NCI-H1105 (cell line): ENCODE measurements around the gene LRBA.
"Not testable (repeated sequence)": the region's sequence is repeated elsewhere in the genome, so short reads cannot be mapped to it uniquely, and the experiment has no call there.

Experiments
- DNase-seq: peaks from one replicate; lab custom pipeline; 2025; lab: John Stamatoyannopoulos, UW

Gene LRBA

DNA sequence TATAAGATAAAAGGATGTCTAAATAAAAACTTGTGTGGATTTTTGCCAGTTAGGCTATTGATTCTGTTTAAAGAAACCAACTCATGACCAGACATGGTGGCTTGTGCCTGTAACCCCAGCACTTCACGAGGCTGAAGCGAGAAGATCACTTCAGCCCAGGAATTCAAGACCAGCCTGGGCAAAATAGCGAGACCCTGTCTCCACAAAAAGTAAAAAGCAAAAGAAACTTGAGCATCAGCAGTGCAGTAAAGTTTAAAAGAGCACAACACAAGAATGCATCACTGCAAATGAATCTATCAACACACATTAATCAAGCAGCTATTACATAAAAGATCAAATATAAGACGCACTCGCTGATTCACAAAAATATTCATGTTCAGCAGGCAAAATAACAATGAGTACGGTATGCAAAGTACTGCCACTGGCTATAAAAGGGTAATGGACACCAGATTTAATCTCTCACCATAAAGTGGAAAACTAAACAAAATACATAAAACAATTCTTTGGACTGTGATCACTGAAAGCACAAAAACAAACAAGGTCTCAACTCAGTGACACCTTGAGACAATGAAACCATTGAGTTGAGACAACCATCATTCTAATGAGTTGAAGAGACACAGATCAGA, 41.3 kb downstream of the LRBA start:
- DNase-seq, result no peak

DNA sequence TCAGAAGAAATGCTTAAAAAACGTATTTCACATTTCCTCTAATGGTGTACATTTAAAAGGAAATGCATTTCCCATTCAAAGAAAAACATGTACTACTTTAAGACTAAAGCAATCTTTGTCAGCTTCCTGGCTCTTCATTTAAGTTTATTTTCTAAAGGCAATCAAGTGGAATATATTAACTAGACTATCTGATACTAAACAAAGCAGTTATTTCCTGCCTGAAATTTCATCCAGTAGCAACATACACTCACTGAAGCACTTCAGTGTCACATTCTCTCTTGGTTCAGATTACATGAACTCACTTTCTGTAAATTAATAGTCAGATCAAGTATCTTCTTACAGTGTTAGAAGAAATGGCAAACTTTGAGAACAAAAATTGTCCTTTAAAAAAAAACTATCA, 42.5 kb downstream of the LRBA start:
- no peak for DNase-seq

DNA sequence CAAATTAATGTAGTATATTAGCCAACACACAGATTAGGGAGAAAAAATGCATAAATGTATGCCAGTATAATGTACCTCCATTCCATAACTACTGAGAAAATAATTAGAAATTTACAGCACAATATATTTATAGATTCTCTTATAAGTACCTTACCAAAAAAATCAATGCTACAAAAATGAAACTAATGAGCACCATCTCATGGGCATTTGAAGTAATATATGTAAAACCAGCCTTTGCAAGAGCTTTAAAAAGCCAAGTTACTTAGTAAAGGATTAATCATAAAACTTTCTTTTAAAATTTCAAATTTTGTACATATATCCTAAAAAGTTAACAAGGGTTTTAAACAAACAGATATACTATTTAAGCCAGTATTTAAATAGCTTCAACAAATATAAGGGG, 43.2 kb downstream of the LRBA start:
- no peak for DNase-seq

DNA sequence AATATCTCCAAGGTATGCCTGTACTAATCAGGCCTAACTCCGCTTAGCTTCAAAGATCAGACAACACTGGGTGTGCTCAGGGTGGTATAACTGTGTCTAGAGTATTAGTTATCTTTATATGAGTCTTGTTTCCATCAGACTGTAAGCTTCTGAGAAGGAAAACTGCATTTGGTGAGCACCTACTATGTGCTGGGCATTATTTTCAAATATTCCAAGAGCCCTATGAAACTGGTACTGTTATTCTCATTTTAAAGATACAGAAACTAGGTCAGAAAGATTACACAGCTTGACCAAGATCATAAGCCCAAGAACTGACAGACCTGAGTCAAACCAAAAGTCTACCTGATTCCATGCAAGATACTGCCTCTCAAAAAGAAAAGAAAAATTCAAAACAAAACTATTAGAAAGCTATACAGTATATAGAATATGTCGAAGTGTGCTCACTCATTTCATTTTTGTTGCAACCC, 44.4 kb downstream of the LRBA start:
- DNase-seq, result no peak

DNA sequence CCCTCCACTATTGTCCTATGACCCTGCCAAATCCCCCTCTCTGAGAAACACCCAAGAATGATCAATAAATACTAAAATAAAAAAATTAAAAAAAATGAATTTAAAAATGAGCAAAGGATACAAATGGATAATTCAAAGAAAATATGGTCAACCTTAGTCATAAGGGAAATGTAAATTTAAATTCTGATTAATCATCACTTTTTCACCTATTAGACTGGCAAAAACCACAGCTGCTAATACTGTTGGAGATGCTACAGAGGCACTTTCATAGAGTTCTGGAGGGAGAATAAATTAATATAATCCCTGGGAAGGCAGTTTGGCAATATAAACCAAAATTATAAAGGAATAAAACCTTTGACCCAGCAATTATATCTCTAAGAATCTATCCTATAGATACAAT, 50.3 kb downstream of the LRBA start:
- no peak for DNase-seq

DNA sequence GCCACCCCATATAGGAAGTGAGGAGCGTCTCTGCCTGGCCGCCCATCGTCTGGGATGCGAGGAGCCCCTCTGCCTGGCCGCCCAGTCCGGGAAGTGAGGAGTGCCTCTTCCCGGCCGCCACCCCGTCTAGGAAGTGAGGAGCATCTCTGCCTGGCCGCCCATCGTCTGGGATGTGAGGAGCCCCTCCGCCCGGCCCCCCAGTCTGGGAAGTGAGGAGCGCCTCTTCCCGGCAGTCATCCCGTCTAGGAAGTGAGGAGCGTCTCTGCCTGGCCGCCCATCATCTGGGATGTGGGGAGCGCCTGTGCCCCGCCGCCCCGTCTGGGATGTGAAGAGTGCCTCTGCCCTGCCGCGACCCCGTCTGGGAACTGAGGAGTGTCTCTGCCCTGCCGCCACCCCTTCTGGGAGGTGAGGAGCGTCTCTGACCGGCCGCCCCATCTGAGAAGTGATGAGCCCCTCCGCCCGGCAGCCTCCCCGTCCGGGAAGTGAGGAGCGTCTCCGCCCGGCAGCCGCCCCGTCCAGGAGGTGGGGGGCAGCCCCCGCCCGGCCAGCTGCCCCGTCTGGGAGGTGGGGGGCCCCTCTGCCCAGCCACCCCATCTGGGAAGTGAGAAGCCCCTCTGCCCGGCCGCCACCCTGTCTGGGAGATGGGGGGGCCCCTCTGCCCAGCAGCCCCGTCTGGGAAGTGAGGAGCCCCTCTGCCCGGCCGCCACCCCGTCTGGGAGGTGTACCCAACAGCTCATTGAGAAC, 51.3 kb downstream of the LRBA start:
- DNase-seq, result not testable (repeated sequence)

DNA sequence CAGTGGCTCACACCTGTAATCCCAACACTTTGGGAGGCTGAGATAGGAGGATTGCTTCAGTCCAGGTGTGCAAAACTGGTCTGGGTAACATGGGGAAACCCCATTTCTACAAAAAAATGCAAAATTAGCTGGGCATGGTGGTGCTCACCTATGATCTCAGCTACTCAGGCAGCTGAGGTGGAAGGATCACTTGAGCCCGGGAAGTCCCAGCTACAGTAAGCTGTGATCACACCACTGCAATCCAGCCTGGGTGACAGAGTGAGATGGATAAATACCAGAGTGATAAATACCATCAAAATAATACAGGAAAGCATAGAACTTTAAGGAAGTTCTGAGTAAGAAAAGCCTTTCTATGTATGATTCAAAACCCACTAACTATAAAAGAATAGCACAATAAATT, 52.8 kb downstream of the LRBA start:
- DNase-seq, result no peak

DNA sequence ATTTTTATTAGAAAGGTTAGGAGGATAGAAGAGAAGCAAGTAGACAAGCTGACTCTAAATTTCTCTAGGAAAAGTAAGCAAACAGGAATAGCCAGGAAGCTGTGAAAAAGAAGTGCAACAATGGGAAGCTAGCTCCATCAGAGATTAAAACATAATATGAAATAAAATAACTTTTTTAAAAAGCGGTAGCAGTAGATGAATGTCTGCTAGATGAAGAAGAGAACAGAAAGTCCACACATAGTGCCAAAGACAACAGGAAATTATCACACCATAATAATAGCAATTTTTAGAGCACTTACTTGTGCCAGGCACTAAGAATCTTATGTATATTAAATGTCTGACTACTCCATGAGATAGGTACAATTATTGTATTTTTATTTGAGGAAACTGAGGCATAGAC, 53.5 kb downstream of the LRBA start:
- DNase-seq, result no peak

DNA sequence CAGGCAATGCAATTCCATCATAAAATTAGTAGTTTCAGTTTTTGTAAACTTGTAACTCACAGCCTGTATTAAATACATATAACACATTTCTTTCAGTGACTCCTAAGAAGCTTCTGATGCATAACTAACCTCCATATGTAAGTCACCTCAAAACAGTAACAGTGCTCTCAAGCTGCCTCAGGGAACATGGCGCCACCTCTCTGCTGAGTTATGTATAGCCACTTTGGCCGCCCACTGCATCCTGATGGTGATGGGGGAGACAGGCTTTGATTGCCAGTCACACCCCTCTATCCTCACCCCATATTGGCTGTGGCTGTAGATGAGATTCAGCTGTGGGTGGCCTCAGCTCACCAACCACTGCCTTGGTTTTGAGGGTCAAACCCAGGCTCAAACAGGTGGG, 54.3 kb downstream of the LRBA start:
- no peak for DNase-seq

DNA sequence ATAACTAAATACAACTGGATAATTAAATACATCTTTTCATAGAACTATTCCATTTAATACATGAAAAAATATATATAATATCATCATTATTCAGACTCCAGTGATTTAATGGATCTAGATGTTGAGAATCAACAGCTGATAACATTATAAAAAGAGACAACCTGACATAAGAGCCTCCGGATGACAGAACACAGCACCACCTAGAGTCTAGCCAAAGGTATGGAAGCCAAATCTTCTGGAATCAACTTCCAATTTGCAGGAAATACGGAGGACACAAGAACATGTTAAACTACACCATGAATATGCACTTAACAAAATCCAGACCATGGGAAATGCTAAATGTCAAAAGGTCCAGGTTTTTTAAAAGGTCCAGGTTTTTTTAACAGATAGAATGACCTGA, 55.0 kb downstream of the LRBA start:
- no peak for DNase-seq

DNA sequence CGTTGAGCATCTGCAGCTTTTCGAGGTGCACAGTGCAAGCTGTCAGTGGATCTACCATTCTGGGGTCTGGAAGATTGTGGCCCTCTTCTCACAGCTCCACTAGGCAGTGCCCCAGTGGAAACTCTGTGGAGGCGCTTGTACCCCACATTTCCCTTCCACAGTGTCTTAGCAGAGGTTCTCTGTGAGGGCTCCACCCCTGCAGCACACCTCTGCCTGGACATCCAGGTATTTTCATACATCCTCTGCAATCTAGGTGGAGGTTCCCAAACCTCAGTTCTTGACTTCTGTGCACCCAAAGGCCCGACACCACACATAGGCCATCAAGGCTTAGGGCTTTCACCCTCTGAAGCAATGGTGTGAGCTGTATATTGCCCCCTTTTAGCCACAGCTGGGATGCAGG, 57.1 kb downstream of the LRBA start:
- DNase-seq, result not testable (repeated sequence)

DNA sequence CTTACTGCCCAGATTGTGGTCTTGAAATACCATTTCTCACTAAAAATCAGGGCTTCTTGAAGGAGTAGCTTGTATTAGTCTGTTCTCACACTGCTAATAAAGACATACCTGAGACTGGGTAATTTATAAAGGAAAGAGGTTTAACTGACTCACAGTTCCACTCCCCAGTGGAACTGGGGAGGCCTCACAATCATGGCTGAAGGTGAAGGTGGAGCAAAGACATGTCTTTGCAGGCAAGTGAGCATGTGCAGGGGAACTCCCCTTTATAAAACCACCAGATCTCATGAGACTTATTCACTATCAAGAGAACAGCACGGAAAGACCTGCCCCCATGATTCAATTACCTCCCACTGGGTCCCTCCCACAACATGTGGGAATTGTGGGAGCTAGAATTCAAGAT, 58.0 kb downstream of the LRBA start:
- DNase-seq, result not testable (repeated sequence)

DNA sequence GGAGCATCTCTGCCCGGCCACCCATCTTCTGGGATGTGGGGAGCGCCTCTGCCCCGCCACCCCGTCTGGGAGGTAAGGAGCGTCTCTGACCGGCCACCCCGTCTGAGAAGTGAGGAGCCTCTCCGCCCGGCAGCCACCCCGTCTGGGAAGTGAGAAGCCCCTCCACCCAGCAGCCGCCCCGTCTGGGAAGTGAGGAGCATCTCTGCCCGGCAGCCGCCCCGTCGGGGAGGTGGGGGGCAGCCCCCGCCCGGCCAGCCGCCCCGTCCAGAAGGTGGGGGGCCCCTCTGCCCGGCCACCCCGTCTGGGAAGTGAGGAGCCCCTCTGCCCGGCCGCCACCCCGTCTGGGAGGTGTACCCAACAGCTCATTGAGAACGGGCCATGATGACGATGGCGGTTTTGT, 61.2 kb downstream of the LRBA start:
- DNase-seq, result not testable (repeated sequence)

DNA sequence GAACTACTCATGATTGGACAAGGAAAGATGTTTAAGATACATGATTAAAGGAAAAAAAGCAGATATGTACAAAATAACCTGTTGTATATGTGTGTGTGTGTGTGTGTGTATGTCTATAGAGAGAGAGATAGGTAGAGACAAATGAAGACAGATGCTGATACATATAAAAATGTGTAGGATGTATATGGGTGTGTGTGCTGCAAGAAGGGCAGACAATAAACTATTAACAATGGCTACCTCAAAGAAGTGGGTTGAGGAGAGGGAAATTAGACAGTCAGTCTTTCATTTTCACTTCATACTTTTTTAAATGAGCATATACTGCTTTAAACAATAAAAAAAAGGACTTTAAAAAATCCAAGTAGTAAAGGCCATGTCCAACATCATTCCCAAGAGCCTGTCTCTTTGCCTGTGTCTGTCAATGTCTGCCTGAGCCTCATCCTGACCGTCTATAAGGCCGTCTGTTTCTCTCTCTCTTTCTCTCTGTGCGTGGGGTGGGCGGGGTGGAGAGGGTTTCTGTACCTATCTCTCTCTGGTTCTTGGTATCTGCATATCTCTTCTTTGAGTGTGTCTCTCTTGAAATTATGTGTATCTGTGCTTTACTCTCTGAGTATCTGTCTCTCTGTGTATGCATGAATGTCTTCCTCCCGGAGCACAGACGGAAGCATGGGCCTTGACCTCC, 62.8 kb downstream of the LRBA start:
- DNase-seq, result no peak

DNA sequence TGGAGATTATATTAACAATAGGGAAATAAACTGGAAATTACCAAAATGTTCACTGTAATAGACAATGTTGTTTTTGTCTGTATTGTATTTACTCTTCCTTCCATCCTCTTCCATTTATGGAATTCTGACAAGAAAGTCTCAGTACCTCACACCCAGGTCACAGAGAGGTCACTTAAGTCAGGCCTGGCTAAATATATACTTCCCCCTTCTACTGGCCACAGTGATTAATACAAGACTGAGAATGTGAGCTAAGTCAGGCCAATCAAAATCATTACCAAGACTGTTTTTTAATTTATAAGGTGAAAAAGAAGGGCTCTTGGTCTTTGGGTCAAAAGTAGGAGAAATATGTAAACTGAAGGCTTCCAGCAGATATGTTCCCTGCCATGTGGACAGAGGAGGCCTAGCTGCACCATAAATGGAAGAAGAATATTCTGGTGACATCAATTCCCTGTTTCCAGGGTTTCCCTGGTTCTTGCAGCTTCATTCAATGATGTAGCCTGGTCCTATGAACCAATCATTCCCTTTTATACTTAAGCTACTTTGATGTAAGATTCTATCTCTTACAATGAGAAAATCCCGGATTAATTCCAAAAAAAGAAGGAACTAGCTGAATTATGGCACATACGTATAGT, 64.3 kb downstream of the LRBA start:
- no peak for DNase-seq

DNA sequence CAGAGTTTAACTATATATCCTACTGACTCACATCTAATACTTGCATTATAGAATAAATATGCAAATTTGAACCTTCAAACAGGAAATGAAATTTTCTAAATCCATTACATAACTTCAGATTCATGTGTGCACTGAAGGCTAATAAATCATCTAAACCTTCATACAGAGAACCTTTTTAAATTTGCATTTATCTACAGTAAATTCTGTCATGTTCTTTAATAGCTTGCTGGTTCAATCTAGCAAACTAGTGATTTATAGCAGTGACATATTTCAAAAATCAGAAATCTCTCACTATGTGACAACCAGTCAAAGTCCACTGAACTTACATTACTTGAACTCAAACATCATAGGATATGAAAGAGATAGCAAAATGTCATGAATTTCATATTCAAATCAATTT, 65.1 kb downstream of the LRBA start:
- DNase-seq, result no peak

DNA sequence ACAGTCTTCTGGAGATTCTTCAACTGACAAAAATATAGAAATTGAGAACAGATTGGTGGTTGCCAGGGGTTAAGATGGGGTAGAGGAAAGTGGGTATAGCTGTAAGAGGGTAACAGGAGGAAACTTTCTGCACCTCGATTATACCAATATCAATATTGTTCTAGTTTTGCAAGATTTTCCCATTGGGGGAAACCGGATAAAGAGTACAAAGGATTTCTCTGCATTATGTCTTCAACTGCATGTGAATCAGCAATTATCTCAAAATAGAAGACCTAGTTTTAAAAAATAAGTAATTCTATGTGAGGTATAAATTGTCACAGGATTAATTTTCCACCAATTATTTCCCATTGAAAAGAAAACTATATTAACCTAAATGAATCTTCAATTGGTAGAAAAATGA, 65.7 kb downstream of the LRBA start:
- DNase-seq, result no peak

DNA sequence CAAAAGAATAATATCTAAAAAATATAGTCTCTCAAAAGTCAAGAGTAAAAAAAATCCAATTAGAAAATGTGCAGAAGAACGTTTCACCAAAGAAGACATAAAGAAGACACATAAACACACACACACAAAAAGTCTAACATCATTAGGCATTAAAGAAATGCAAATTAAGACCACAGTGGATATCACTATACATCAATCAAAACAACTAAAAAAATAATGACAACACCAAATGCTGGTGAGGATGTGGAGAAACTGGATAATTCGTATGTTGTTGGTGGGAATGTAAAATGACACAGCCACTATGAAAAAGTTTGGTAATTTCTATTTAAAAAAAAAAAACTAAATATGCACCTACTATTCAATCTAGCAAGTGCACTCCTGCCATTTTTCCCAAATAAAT, 66.4 kb downstream of the LRBA start:
- no peak for DNase-seq

DNA sequence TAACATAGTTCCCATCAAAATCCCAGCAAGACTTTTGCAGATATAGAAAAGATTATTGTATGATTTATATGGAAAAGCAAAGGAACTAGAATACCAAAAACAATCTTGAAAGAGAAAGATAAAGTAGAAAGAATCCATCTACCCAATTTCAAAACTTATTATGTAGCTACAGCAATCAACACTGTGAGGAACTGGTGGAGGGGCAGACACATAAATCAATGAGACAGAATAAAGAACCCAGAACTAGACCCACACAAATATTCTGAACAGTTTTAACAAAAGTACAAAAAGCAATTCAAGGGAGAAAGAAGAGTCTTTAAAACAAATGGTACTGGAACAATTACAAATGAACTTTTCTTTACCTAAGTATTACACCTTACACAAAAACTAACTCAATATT, 67.0 kb downstream of the LRBA start:
- DNase-seq, result no peak

DNA sequence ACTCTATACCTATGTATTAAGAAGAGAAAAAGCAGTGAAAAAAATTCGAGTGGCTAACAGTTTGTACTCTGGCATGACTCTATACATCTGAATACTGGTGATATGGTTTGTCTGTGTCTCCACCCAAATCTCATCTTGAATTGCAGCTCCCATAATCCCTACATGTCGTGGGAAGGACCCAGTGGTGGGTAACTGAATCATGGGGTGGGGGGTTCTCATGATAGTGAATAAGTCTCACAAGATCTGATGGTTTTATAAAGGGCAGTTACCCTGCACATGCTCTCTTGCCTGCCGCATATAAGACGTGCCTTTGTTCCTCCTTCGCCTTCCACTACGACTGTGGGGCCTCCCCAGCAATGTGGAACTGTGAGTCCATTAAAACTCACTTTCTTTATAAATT, 70.4 kb downstream of the LRBA start:
- no peak for DNase-seq

DNA sequence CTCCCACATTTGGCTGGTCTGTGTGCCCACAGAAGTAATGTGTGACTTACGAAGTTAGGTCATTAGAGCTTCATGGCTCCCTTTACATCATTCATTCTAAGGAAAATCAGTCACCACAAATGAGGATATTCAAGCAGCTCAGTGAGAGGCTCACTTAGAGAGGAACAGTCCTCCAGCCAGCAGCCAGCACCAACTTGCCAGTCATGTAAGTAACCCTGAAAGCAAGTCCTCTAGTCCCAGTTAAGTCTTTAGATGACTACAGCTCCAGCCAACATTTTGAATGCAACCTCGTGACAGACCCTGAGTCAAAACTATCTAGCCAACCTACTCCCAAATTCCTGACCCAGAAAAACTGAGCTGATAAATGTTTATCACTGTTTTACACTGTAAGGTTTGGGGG, 71.3 kb downstream of the LRBA start:
- DNase-seq, result no peak

DNA sequence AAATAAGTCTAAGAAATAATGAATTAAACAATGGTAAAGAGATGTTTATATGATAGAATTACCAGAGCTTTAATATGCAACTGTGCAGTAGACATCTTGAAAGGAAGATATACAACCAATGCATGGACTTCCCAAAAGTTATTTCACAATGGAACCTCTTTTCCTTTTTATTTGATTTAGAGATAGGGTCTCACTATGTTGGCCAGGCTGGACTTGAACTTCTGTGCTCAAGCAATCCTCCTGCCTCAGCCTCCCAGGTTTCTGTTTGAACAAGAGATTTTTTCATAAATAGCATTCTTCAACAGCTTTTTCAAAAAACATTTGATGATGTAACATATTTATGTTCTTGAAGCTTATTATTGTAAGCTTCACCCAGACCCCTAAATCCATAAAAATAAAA, 72.0 kb downstream of the LRBA start:
- DNase-seq, result no peak

DNA sequence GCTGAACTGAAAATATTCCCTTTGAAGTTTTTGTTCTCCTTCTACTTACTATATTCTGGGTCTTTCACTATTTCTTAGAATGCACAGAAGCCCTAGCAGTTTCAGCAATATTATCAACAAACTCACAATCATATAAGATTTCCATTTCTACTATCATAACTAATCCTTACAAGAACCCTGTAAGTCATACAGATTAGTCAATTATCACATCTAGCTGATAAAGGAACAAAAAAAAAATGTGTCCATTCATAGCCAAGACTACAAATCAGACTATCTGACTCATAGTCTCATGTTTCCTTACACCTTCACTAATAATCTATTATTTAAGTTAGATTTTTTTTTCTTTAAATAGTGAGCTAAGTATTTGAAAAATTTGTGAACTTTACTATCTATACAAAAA, 72.5 kb downstream of the LRBA start:
- no peak for DNase-seq
